ENCODE measurements around the gene RFX3.

The RFX3 gene

GRCh38 chr9:3507395-3508077 lies 18.3 kb downstream of the RFX3 start:
- no peak overlapping the region for H3K4me3 ChIP-seq (ENCODE audit: low read length)
- TF ChIP-seq ZNF274 (IDR thresholded peaks at IDR 0.05; ENCODE audit: low read depth, low read length) = no peak

DNA sequence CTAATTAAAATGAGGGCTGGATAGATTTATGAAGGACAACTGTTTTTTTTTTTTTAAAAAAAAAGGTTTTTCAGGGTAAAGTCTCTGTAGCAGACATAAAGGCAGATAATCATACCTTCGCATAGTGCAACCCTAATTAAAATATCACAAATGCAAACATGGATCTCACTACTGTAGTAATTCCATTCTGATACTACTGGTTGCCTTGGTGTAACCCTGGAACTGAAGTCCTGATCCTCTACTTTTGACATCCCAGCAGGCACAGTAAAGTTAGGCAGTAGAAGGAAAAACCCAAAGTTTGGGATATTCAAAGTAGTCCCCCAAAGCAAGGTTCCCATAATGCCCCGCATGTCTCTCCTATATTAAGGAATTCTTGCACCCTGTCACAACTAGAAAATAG lies 19.6 kb downstream of the RFX3 start:
- no peak overlapping the region for H3K4me3 ChIP-seq (ENCODE audit: low read length)
- TF ChIP-seq ZNF274 (IDR thresholded peaks at IDR 0.05; ENCODE audit: low read depth, low read length) = no peak

GRCh38 chr9:3502560-3503398 lies 23.0 kb downstream of the RFX3 start:
- no peak overlapping the region for H3K4me3 ChIP-seq (ENCODE audit: low read length)
- TF ChIP-seq ZNF274 (IDR thresholded peaks at IDR 0.05; ENCODE audit: low read depth, low read length) = no peak

- TF ChIP-seq ZNF274 (IDR thresholded peaks at IDR 0.05; ENCODE audit: low read depth, low read length) = no peak
- H3K4me3 ChIP-seq (ENCODE audit: low read length) = no peak overlapping the region
These were observed 25.8 kb downstream of the RFX3 start for GRCh38 chr9:3500044-3500443.

DNA sequence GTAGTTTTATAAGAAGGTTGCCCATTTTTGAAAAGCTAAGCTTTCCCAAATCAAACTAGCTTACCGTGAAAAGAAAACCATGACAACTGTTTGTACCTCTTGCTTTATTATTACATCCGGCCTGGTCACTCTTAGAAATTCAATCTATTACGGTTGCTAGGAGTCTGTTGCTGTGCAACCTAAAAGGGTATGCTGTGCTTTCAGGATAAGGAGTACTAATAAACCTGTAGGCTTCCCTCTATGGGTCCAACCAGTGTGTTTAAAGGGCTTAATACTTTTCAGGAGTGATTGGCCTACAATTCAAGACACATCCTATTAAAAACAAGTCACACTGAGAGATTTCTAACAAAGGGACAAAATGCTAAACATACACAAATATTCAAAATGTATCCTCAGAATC lies 27.1 kb downstream of the RFX3 start:
- no peak overlapping the region for H3K4me3 ChIP-seq (ENCODE audit: low read length)
- TF ChIP-seq ZNF274 (IDR thresholded peaks at IDR 0.05; ENCODE audit: low read depth, low read length) = no peak

- no peak for TF ChIP-seq ZNF274 (IDR thresholded peaks at IDR 0.05; ENCODE audit: low read depth, low read length)
- no peak overlapping the region for H3K4me3 ChIP-seq (ENCODE audit: low read length)
These were observed 27.9 kb downstream of the RFX3 start for GRCh38 chr9:3497857-3498256.

- H3K4me3 ChIP-seq (ENCODE audit: low read length) = no peak overlapping the region
- TF ChIP-seq ZNF274 (IDR thresholded peaks at IDR 0.05; ENCODE audit: low read depth, low read length) = no peak
These were observed 28.4 kb downstream of the RFX3 start for GRCh38 chr9:3497401-3497800.

DNA sequence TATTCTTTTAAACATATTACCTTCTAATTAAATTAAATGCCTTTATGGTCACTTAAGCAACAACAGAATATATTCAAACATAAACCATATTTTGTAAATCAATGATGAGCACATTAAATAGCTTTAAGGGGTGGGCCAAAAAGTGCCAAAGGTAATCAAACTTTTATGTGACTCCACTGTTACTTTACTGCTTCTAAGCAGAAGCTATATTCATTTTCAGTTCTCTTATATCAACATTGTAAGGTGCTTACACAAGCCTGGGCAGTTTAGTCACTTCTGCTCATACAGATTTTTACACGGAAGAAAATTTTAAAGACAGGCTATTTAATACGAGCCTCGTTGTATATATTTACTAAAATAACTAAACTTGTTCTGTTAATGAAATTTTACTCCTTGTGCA lies 29.9 kb downstream of the RFX3 start:
- no peak overlapping the region for H3K4me3 ChIP-seq (ENCODE audit: low read length)
- no peak for TF ChIP-seq ZNF274 (IDR thresholded peaks at IDR 0.05; ENCODE audit: low read depth, low read length)

- H3K4me3 ChIP-seq (ENCODE audit: low read length) = no peak overlapping the region
- no peak for TF ChIP-seq ZNF274 (IDR thresholded peaks at IDR 0.05; ENCODE audit: low read depth, low read length)
These were observed 33.6 kb downstream of the RFX3 start for GRCh38 chr9:3492214-3492613.

- no peak for TF ChIP-seq ZNF274 (IDR thresholded peaks at IDR 0.05; ENCODE audit: low read depth, low read length)
These were observed 34.4 kb downstream of the RFX3 start for GRCh38 chr9:3491450-3491849.

DNA sequence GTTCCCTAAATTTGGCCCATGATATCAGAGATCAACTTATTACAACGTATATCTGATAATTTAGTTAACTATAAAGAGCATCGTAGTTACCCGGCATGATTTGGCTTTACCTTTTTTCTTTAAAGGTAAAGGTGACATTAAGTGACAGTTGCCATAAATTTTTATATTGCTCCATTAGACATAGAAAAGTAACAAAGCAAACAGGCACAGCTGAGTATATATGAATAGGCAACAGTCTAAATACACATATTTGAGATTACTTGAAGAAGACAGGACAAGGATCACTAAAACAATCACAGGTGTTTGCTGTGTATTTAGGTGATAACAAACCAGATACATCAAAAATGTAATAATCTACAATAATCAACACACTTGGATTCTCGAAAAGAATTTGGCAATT lies 34.8 kb downstream of the RFX3 start:
- TF ChIP-seq ZNF274 (IDR thresholded peaks at IDR 0.05; ENCODE audit: low read depth, low read length) = no peak
- H3K4me3 ChIP-seq (ENCODE audit: low read length) = no peak overlapping the region

More at GRCh38 chr9:3491450-3491849, 34.4 kb downstream of the RFX3 start:
- H3K4me3 ChIP-seq (ENCODE audit: low read length) = no peak overlapping the region

- no peak overlapping the region for H3K4me3 ChIP-seq (ENCODE audit: low read length)
- no peak for TF ChIP-seq ZNF274 (IDR thresholded peaks at IDR 0.05; ENCODE audit: low read depth, low read length)
These were observed 43.2 kb downstream of the RFX3 start for GRCh38 chr9:3482578-3482977.

- TF ChIP-seq ZNF274 (IDR thresholded peaks at IDR 0.05; ENCODE audit: low read depth, low read length) = no peak
- H3K4me3 ChIP-seq (ENCODE audit: low read length) = peak overlapping the region; percentile 9; the same call in 1 of the 2 replicates
These were observed 45.5 kb downstream of the RFX3 start for GRCh38 chr9:3480353-3480655.

GRCh38 chr9:3479514-3480352 lies 46.1 kb downstream of the RFX3 start:
- peak overlapping the region; percentile 9; the same call in 1 of the 2 replicates for H3K4me3 ChIP-seq (ENCODE audit: low read length)
- TF ChIP-seq ZNF274 (IDR thresholded peaks at IDR 0.05; ENCODE audit: low read depth, low read length) = no peak

Measured in GM08714 (cell line).